Right lung (tissue), 5 donors: ENCODE results near the gene SPAG17. TPM values are rescaled to one million over a fixed set of nuclear protein-coding genes. Genes with fewer than 3 reads are reported as not detected.
A peak's percentile ranks its signal among the peaks of the same experiment; 100 is the strongest.

Experiments
- DNase-seq, 2 donors: peaks; one replicate each; pipeline ENCODE4 v3.0.0-alpha.2; 2013
- polyA plus RNA-seq, 5 donors: library from polyadenylated mRNA; unstranded; fragments of 120-200 nt; gene quantifications; one replicate each; pipeline versions ENCODE4 v1.2.1 to v1.2.3, GENCODE V29; 2013; ENCODE audit warnings: inconsistent platforms in 1 of 5, low replicate concordance in 1 of 5; ENCODE audit not compliant: insufficient read length in 5 of 5, insufficient read depth in 1 of 5

The SPAG17 gene
- polyA plus RNA-seq, 5 donors: 5.2 to 18.6 (median 13.0) TPM

DNA sequence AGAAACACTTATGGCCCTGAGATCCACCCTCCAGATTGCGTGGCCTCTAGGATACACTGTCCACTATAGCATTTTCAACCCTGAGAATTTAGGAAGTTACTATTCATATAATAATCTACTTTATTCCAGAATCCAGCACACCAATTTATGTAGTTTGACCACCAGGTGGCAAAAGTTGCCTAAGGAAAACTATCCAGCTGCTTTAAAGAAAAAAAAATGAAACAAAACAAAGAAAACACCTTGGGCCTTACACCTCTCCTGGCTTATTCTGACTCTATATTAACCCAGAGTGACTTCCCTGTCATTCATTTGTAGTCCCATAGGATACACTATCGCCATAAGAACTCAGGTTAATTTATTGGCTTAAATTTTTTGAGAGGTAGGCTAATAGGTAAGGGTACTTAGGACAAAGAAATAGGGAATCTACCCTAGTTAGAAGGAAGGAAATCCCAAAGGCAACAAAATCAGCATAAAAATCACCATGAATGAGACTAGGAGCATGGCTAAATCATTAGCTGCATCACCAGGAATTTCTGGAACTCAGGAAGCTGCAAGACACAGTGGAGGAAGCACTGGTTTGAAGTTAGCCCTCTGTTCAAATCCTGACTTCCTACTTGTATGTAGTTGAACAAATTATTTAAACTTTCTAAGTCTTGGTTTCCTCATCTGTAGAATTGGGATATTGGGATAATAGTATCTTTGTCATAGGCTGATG is 107.5 kb downstream of the SPAG17 start:
- DNase-seq: peak in 1 of 2 donors; percentile 11

- DNase-seq: no peak
Observed at GRCh38 chr1:118075116-118075515, 109.9 kb downstream of the SPAG17 start.

GRCh38 chr1:118073648-118074435 is 111.2 kb downstream of the SPAG17 start:
- no peak for DNase-seq

DNA sequence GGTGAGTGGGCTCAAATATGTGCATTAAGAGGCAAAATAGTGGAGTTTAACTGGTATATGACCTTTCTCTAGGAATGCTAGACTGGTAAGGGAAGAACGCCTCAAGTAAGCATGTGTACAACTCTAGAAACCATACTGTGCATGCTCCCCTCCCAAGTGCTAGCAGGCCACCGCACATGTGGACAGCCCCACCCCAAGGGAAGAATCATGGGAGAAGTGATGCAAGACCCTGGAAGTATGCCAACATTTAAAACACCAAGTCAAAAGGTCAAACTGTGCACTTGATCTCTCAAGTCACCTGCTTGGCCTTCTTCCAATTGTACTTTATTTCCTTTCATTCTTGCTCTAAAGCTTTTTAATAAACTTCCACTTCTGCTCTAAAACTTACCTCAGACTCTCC is 135.0 kb downstream of the SPAG17 start:
- DNase-seq: peak in 1 of 2 donors; percentile 1

- no peak for DNase-seq
Observed at GRCh38 chr1:118047650-118048224, 137.3 kb downstream of the SPAG17 start.

GRCh38 chr1:118047006-118047649 is 137.9 kb downstream of the SPAG17 start:
- no peak for DNase-seq

DNA sequence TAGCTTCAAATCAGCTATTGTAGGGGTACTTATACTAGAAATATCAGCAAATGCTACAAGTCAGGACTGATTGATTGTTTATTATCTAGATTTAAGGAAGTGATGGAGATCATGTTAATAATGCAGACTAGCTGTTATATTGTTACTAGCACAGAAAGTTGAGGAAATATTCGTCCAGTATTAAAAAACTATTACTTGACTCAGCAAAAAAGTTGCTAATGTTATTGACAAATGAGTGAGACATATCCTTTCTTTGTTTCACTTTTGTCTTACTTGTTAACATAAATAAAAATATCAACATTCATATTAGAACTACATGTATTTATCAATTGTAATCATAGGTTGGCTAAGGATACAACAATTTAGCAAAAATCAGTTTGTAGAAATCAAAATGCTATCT is 141.4 kb downstream of the SPAG17 start:
- DNase-seq: no peak

DNA sequence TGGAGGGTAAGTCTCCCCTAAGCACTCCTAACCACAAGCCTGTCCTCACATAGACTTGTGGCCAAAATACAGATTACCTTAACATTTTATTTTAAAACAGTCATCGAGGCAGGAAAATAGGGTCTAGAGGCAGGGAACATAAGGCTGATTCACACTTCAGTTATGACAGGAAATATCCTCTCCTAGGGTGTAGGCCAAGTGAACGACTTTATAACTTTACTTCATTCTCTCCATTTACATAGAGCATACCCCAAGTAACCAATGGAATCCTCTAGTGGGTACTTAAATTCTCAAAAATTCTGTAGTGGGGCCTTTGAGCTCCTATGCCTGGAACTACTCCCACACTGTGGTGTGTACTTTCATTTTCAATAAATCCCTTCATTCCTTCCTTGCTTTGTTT is 142.5 kb downstream of the SPAG17 start:
- DNase-seq: no peak

DNA sequence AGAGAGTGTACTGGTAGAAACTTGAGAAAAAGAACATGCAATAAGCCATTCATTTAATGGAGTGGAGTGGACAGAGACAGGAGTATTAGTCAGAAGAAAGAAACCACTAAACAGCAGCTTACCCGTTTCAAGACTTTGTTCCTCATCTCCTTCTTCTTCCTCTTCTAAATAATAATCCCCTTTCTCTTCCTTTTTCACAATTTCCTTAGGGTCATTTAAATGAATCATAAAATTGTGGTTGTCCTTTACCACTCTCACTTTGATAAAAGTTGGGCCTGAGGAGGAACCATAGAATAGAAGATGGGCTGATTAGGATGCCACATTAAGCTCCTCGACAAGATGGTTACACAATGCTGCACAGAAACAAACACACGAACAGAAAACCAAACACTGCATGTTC is 145.9 kb downstream of the SPAG17 start:
- no peak for DNase-seq

DNA sequence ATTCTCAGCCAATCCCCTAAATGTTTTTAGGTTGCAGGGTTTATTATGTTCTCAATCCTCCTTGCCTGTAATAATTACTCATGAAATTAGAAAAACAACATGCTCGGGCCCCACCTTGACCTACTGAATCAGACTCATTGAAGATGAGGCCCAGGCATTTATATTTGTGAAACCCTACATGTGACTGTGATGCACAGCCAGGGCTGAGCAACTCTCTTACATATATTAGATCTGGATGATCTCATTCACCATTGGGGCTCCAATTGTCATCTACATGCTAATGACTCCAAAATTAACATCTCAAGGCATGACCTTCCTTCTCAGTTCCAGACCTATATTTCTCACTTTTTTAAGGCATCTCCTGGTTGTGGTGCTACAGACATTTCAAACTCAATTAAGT is 152.1 kb downstream of the SPAG17 start:
- DNase-seq: no peak

DNA sequence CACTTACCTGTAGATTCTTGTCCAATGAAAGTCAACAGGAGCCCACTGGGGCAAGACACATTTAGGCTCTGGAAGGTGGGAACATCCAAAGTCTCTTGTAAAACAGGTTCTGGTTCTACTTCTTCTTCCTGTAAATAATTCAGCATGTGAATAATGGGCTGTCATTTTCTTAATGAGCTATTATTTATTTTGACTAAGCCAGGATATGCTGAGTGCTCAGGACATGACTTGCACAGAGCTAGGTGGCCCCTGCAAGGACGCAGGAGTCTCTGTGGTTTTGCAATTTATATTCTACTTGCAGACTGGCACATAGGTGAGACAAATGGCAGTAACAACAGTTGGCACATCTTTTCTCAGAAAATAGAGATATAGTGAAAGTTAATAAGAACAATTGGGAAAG is 156.8 kb downstream of the SPAG17 start:
- no peak for DNase-seq

DNA sequence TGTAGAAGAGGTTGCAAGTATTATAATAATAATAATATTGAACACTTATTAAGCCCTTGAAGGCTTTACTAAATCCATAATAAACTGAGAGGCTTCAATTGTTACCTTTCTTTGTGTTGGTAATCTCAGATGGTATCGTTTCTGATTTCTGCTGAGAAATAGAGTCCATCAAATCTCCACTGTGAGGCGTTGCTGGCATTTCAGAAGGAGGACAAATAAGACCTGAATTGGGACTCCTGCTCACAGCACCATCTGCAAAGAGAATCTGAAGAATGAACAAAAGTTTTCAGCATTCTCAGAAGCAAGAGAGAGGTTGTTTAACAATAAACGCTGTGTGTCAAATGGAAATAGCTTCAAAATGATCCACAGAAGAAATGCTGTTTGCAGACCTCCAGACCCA is 161.8 kb downstream of the SPAG17 start:
- no peak for DNase-seq

GRCh38 chr1:118021668-118022067 is 163.4 kb downstream of the SPAG17 start:
- DNase-seq: no peak

GRCh38 chr1:118018060-118018459 is 167.0 kb downstream of the SPAG17 start:
- peak in 1 of 2 donors; percentile 15 for DNase-seq

DNA sequence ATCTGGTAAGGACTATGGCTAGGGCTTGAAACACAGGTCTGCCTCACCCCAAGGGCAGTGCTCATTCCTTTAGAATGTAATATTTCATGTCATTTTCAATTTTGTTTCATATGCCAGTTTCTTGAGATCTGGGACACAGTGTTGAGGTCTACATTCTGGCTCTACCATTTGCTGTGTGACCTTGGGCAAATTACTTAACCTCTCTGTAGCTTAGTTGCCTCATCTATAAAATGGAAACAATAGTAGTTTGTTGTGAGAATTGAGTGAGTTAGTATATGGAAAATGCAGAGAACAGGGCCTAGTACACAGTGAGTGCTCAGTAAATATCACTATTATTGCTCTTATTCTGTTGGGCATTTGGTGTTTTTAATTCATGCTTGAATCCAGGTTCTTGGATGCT is 171.1 kb downstream of the SPAG17 start:
- no peak for DNase-seq

DNA sequence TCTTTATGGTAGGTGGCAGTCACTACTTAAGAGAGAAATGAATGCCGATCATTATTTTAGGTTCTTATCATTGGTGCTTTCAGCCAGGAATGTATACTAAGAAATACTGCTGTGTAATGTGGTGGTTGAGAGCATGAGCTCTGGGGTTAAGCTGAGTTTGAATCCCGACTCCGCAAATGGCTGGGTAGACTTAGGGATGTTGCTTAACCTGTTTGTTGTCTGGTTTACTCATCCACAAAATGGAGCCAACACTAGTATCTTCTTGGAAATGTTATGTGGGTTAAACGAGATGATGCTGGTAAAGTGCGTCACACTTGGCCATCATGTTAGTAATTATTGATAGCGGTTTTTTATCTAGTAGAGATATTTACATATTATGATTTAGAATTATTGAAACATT is 171.7 kb downstream of the SPAG17 start:
- no peak for DNase-seq

GRCh38 chr1:118012515-118013124 is 172.4 kb downstream of the SPAG17 start:
- no peak for DNase-seq

- DNase-seq: no peak
Observed at GRCh38 chr1:118008011-118008410, 177.0 kb downstream of the SPAG17 start.

GRCh38 chr1:118007391-118007790 is 177.6 kb downstream of the SPAG17 start:
- DNase-seq: no peak

- no peak for DNase-seq
Observed at GRCh38 chr1:118004312-118004711, 180.7 kb downstream of the SPAG17 start.

- DNase-seq: no peak
Observed at GRCh38 chr1:117985973-117986372, 199.1 kb downstream of the SPAG17 start.

DNA sequence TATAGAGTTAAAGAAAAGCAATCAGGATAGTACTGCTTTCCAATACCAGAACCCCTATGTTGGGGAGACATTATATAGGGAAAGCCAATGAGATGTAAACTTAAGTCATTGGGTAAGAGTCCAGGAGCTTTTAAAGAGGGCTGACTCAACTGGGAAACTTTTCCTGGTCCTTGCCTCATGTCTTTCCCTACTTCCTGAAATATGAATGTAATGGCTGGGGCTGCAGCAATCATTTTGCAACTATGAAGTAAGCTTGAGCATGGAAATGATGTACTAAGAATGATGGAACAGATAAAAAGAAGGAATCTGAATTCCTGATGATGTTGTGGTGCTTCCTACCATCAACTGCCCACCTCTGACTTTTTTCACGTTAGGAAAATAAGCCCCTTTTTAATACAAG is 199.8 kb downstream of the SPAG17 start:
- DNase-seq: no peak
